ENCODE data around the gene USH1G. TPM values are rescaled to one million over a fixed set of nuclear protein-coding genes. Genes with fewer than 3 reads are reported as not detected.
A peak's percentile ranks its signal among the peaks of the same experiment; 100 is the strongest.

The USH1G gene
- total and polyA plus RNA-seq, 2 of the 13 experiments (the other 11 are each of a cell fraction or from before 2014, with no cell fraction given), result 0.04 TPM; not detected in 1

DNA sequence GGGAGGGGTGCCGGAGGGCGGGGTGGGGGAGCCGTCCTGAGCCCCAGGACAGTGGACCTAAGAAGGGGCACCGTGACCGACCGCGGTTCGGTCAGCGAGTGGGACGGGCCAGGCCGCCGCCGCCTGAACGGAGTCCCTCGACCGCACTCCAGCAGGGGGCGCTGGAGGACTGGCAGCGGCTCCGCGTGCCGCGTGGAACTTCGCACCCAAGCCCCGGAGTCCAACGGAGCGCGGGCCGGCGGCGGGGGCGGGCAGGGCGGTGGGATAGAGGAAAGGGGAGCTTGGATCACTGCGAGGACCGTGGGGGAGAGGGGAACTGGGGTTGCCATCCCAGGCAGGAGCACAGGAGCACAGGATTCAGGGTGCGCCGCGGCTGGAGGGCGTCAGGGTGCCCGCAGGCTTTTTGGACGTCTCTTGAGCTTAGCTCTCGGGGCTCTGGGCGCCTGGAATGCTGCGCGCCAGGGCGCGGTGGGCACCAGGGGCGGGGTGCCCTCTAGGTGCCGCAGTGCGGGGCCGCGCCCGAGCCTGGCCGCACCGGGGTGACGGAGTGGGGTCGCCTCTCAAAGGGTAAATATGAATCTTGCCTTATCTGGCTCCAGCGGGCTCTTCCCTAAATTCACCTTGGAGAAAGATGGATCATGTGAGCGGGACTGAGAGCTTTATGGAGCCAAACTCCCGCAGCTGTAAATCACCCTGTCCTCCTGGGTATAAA is 639 bp upstream of the USH1G start (continued):
- TF ChIP-seq, protein P1, sequence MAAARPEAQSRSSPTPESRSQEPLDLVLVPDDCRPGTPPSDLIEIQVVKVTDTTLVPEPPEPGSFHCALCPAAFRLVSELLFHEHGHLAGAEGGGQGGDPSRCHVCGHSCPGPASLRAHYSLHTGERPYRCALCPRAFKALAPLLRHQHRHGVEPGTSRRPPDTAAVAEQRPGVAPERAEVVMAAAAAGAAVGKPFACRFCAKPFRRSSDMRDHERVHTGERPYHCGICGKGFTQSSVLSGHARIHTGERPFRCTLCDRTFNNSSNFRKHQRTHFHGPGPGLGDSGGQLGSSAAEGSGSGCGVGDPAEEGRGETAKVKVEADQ (CRISPR knock-in tag; IDR thresholded peaks at IDR 0.05; ENCODE audit: borderline replicate concordance), result peak; percentile 90; the same call in 1 of the 2 replicates
- TF ChIP-seq, protein P2, sequence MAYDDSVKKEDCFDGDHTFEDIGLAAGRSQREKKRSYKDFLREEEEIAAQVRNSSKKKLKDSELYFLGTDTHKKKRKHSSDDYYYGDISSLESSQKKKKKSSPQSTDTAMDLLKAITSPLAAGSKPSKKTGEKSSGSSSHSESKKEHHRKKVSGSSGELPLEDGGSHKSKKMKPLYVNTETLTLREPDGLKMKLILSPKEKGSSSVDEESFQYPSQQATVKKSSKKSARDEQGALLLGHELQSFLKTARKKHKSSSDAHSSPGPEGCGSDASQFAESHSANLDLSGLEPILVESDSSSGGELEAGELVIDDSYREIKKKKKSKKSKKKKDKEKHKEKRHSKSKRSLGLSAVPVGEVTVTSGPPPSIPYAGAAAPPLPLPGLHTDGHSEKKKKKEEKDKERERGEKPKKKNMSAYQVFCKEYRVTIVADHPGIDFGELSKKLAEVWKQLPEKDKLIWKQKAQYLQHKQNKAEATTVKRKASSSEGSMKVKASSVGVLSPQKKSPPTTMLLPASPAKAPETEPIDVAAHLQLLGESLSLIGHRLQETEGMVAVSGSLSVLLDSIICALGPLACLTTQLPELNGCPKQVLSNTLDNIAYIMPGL (CRISPR knock-in tag; IDR thresholded peaks at IDR 0.05; ENCODE audit: borderline replicate concordance in 1 of 2, low read depth in 1 of 2), result peak; percentile 56 to 60; a peak in 1 of 4 replicates
- TF ChIP-seq, protein P3, sequence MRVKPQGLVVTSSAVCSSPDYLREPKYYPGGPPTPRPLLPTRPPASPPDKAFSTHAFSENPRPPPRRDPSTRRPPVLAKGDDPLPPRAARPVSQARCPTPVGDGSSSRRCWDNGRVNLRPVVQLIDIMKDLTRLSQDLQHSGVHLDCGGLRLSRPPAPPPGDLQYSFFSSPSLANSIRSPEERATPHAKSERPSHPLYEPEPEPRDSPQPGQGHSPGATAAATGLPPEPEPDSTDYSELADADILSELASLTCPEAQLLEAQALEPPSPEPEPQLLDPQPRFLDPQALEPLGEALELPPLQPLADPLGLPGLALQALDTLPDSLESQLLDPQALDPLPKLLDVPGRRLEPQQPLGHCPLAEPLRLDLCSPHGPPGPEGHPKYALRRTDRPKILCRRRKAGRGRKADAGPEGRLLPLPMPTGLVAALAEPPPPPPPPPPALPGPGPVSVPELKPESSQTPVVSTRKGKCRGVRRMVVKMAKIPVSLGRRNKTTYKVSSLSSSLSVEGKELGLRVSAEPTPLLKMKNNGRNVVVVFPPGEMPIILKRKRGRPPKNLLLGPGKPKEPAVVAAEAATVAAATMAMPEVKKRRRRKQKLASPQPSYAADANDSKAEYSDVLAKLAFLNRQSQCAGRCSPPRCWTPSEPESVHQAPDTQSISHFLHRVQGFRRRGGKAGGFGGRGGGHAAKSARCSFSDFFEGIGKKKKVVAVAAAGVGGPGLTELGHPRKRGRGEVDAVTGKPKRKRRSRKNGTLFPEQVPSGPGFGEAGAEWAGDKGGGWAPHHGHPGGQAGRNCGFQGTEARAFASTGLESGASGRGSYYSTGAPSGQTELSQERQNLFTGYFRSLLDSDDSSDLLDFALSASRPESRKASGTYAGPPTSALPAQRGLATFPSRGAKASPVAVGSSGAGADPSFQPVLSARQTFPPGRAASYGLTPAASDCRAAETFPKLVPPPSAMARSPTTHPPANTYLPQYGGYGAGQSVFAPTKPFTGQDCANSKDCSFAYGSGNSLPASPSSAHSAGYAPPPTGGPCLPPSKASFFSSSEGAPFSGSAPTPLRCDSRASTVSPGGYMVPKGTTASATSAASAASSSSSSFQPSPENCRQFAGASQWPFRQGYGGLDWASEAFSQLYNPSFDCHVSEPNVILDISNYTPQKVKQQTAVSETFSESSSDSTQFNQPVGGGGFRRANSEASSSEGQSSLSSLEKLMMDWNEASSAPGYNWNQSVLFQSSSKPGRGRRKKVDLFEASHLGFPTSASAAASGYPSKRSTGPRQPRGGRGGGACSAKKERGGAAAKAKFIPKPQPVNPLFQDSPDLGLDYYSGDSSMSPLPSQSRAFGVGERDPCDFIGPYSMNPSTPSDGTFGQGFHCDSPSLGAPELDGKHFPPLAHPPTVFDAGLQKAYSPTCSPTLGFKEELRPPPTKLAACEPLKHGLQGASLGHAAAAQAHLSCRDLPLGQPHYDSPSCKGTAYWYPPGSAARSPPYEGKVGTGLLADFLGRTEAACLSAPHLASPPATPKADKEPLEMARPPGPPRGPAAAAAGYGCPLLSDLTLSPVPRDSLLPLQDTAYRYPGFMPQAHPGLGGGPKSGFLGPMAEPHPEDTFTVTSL (CRISPR knock-in tag; IDR thresholded peaks at IDR 0.05; ENCODE audit: borderline replicate concordance), result no peak
- TF ChIP-seq, protein P4, sequence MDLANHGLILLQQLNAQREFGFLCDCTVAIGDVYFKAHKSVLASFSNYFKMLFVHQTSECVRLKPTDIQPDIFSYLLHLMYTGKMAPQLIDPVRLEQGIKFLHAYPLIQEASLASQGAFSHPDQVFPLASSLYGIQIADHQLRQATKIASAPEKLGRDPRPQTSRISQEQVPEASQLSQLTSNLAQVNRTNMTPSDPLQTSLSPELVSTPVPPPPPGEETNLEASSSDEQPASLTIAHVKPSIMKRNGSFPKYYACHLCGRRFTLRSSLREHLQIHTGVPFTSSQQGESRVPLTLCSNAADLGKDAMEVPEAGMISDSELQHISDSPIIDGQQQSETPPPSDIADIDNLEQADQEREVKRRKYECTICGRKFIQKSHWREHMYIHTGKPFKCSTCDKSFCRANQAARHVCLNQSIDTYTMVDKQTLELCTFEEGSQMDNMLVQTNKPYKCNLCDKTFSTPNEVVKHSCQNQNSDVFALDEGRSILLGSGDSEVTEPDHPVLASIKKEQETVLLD (CRISPR knock-in tag; IDR thresholded peaks at IDR 0.05; ENCODE audit: low read depth), result 0 out of 2 replicates have a peak, but pooled peaks have one; percentile 45
- TF ChIP-seq ZNF329 (CRISPR knock-in tag; IDR thresholded peaks at IDR 0.05; ENCODE audit: low read depth) (0 out of 2 replicates have a peak, but pooled peaks have one; percentile 41), ZNF564 (CRISPR knock-in tag; IDR thresholded peaks at IDR 0.05) (peak; percentile 63; the same call in 1 of the 2 replicates), ZNF432 (CRISPR knock-in tag; IDR thresholded peaks at IDR 0.05; ENCODE audit: borderline replicate concordance) (no peak), MIER2 (CRISPR knock-in tag; IDR thresholded peaks at IDR 0.05) (no peak), ZFX (CRISPR knock-in tag; IDR thresholded peaks at IDR 0.05; ENCODE audit: low read depth) (peak; percentile 59; the same call in 1 of the 2 replicates), TOPORS (CRISPR knock-in tag; IDR thresholded peaks at IDR 0.05) (0 out of 2 replicates have a peak, but pooled peaks have one; percentile 48), REPIN1 (CRISPR knock-in tag; IDR thresholded peaks at IDR 0.05; ENCODE audit: borderline replicate concordance, low read depth) (peak; percentile 78; the same call in 1 of the 2 replicates), ZNF3 (CRISPR knock-in tag; IDR thresholded peaks at IDR 0.05) (no peak)
- TF ChIP-seq, protein P5, sequence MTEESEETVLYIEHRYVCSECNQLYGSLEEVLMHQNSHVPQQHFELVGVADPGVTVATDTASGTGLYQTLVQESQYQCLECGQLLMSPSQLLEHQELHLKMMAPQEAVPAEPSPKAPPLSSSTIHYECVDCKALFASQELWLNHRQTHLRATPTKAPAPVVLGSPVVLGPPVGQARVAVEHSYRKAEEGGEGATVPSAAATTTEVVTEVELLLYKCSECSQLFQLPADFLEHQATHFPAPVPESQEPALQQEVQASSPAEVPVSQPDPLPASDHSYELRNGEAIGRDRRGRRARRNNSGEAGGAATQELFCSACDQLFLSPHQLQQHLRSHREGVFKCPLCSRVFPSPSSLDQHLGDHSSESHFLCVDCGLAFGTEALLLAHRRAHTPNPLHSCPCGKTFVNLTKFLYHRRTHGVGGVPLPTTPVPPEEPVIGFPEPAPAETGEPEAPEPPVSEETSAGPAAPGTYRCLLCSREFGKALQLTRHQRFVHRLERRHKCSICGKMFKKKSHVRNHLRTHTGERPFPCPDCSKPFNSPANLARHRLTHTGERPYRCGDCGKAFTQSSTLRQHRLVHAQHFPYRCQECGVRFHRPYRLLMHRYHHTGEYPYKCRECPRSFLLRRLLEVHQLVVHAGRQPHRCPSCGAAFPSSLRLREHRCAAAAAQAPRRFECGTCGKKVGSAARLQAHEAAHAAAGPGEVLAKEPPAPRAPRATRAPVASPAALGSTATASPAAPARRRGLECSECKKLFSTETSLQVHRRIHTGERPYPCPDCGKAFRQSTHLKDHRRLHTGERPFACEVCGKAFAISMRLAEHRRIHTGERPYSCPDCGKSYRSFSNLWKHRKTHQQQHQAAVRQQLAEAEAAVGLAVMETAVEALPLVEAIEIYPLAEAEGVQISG (CRISPR knock-in tag; IDR thresholded peaks at IDR 0.05), result 0 out of 2 replicates have a peak, but pooled peaks have one; percentile 42

Measured in HepG2 (cell line).